ENCODE data around the gene CHD1L. TPM values are rescaled to one million over a fixed set of nuclear protein-coding genes. Genes with fewer than 3 reads are reported as not detected.

The CHD1L gene
- total and polyA plus RNA-seq, 2 donors (not counting 3 experiments of a cell fraction or from before 2014, with no cell fraction given) = 12.3 to 33.8 TPM

DNA sequence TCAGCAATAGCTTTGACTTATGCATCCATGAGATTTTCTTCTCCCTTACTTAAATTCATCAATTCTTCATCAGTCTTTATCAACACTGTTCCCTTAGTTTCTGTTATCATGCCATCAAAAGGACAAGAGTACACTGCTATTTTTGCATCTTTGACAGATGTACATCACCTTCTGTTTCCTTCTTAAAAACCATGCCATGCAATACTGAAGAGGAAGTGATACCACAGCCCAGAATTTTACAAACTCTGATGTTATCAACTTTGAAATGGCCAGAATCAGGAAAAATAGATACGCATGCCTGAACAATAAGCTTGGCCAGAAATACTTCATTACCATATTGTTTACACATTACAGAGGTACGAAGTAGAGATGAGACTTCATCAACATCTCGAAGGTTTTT lies 38.4 kb upstream of the CHD1L start:
- Histone ChIP-seq H3K4me2 (ENCODE audit: insufficient read depth, low read length) (no peak overlapping the region), H2AFZ (ENCODE audit: low read depth, low read length) (no peak overlapping the region), H3K36me3 (ENCODE audit: control insufficient read depth in 2 of 2, extremely low read depth in 1 of 2, insufficient read depth in 2 of 2, low read length in 2 of 2) (no peaks in the 10 kb centered on the region), H3K9ac (replicated peaks; ENCODE audit: extremely low read depth, insufficient read depth, low read length) (no peak overlapping the region), H3K4me3 (replicated peaks in 1 of 3; ENCODE audit: insufficient read depth in 1 of 3, low read depth in 1 of 3, low read length in 3 of 3) (no peak overlapping the region), H3K9me1 (replicated peaks; ENCODE audit: control insufficient read depth, extremely low read depth, insufficient read depth, low read length) (no peaks in the 10 kb centered on the region), H3K4me1 (ENCODE audit: control insufficient read depth, extremely low read depth, insufficient read depth, low read length) (no peaks in the 10 kb centered on the region), H4K20me1 (replicated peaks; ENCODE audit: control insufficient read depth, extremely low read depth, insufficient read depth, low read length) (no peaks in the 10 kb centered on the region), H3K9me3 (replicated peaks; ENCODE audit: control insufficient read depth, insufficient read depth, low read length) (no peaks in the 10 kb centered on the region), H3K27me3 (ENCODE audit: control insufficient read depth in 2 of 2, insufficient read depth in 2 of 2, low read length in 2 of 2) (no peaks in the 10 kb centered on the region), H3K79me2 (ENCODE audit: control insufficient read depth, insufficient read depth, low read length) (no peaks in the 10 kb centered on the region), H3K27ac (ENCODE audit: insufficient read depth, low read depth, low read length) (no peak overlapping the region)
- DNase-seq (ENCODE audit: low read depth, low spot score) (no peak), FAIRE-seq (no peak)
- ChIA-PET CTCF (no interaction called here), POLR2A (no interaction called here)
- TF ChIP-seq MYC (IDR thresholded peaks at IDR 0.05; ENCODE audit: low read depth, low read length) (no peak), JUN (IDR thresholded peaks at IDR 0.05; ENCODE audit: borderline replicate concordance, insufficient read depth, insufficient read length, low read depth) (no peak), GATA2 (IDR thresholded peaks at IDR 0.05; ENCODE audit: insufficient read depth, insufficient read length, low read depth, low read length) (no peak), EZH2 (IDR thresholded peaks at IDR 0.05; ENCODE audit: borderline replicate concordance, low read depth, low read length, severe bottlenecking) (no peak), POLR2AphosphoS5 (IDR thresholded peaks at IDR 0.05; ENCODE audit: insufficient read depth, low read depth, low read length) (no peak), FOS (IDR thresholded peaks at IDR 0.05; ENCODE audit: borderline replicate concordance, insufficient read depth, low read length) (no peak), POLR2A (IDR thresholded peaks at IDR 0.05; ENCODE audit: low read depth, low read length) (no peak)
- TF ChIP-seq, protein P1, sequence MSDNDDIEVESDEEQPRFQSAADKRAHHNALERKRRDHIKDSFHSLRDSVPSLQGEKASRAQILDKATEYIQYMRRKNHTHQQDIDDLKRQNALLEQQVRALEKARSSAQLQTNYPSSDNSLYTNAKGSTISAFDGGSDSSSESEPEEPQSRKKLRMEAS (IDR thresholded peaks at IDR 0.05; ENCODE audit: insufficient read depth, insufficient read length) = no peak
- TF ChIP-seq, protein P2, sequence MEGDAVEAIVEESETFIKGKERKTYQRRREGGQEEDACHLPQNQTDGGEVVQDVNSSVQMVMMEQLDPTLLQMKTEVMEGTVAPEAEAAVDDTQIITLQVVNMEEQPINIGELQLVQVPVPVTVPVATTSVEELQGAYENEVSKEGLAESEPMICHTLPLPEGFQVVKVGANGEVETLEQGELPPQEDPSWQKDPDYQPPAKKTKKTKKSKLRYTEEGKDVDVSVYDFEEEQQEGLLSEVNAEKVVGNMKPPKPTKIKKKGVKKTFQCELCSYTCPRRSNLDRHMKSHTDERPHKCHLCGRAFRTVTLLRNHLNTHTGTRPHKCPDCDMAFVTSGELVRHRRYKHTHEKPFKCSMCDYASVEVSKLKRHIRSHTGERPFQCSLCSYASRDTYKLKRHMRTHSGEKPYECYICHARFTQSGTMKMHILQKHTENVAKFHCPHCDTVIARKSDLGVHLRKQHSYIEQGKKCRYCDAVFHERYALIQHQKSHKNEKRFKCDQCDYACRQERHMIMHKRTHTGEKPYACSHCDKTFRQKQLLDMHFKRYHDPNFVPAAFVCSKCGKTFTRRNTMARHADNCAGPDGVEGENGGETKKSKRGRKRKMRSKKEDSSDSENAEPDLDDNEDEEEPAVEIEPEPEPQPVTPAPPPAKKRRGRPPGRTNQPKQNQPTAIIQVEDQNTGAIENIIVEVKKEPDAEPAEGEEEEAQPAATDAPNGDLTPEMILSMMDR (IDR thresholded peaks at IDR 0.05; ENCODE audit: extremely low read depth in 1 of 2, insufficient read depth in 1 of 2, low read depth in 1 of 2, low read length in 2 of 2) = no peak
- no TSS peak for BruUV-seq (replicated peaks)
- dilution Hi-C loops (cut with MboI; ENCODE audit: extremely low pct_ligation_motif_present, low sequenced_read_pairs) (no loop called here), intact Hi-C loops (cut with micrococcal nuclease) (no loop called here)

Data from endothelial cell of umbilical vein (primary cell).